IMR-90 (cell line): ENCODE data around the gene RGS17. TPM values are rescaled to one million over a fixed set of nuclear protein-coding genes. Genes with fewer than 3 reads are reported as not detected.

Experiments used
- ATAC-seq: fragments of 200-7000 bp; cut with Tn5 transposase; 2 replicates; pipeline ENCODE4 v1.9.1; 2020; ENCODE audit warnings: low read depth, mild to moderate bottlenecking, moderate library complexity
- BruUV-seq: library from RNA; stranded (reverse); fragments of 400-500 nt; replicated peaks from 2 replicates; lab custom pipeline; 2021; lab: Mats Ljungman, UMichigan
- CTCF ChIA-PET: fragments of 300-600 bp; formaldehyde crosslinking; extraction: SDS; loops from one replicate; lab custom pipeline; 2021; ENCODE audit warnings: antibody characterized with exemption; lab: Yijun Ruan, JAX
- POLR2A ChIA-PET: fragments of 300-600 bp; sonication (Branson Sonifier 250); formaldehyde crosslinking; loops from one replicate; lab custom pipeline; 2022; ENCODE audit warnings: antibody characterized with exemption; ENCODE audit not compliant: unreplicated experiment; lab: Charles Lee
- DNase-seq: peaks from one replicate; pipeline ENCODE4 v3.0.0; 2013
- H2AFZ ChIP-seq: replicated peaks from 2 replicates; pipeline ENCODE3; 2013; ENCODE audit warnings: low read length, mild to moderate bottlenecking; ENCODE audit not compliant: poor library complexity
- H2AK5ac ChIP-seq: 2 replicates; pipeline ENCODE4 v1.6.1; 2013; ENCODE audit warnings: low read depth, low read length, inconsistent platforms
- H2AK9ac ChIP-seq: replicated peaks from 2 replicates; pipeline ENCODE3; 2013; ENCODE audit warnings: mild to moderate bottlenecking, low read depth, low read length, moderate library complexity; ENCODE audit not compliant: poor library complexity
- H2BK120ac ChIP-seq: 2 replicates; pipeline ENCODE4 v1.6.1; 2013; ENCODE audit warnings: low read depth, low read length, inconsistent platforms
- H2BK15ac ChIP-seq: 3 replicates; pipeline ENCODE4 v1.6.1; 2013; ENCODE audit warnings: low read depth, low read length, inconsistent platforms
- H2BK20ac ChIP-seq: 2 replicates; pipeline ENCODE4 v1.6.1; 2013; ENCODE audit warnings: low read depth, mild to moderate bottlenecking, inconsistent platforms, low read length, moderate library complexity
- H2BK5ac ChIP-seq: 2 replicates; pipeline ENCODE4 v1.6.1; 2013; ENCODE audit warnings: mild to moderate bottlenecking, low read depth, low read length, inconsistent platforms; ENCODE audit not compliant: poor library complexity, severe bottlenecking
- H3K14ac ChIP-seq: replicated peaks from 2 replicates; pipeline ENCODE4 v1.6.1; 2013; ENCODE audit warnings: low read depth, low read length, inconsistent platforms
- H3K18ac ChIP-seq: 2 replicates; pipeline ENCODE4 v1.6.1; 2013; ENCODE audit warnings: low read depth, low read length, control low read depth
- H3K23ac ChIP-seq: 2 replicates; pipeline ENCODE4 v1.6.1; 2013; ENCODE audit warnings: low read depth, low read length, inconsistent platforms
- H3K27ac ChIP-seq: 2 replicates; pipeline ENCODE4 v1.5.1; 2013; ENCODE audit warnings: mild to moderate bottlenecking, control low read depth, low read length; ENCODE audit not compliant: insufficient read depth
- H3K27me3 ChIP-seq: 2 replicates; pipeline ENCODE4 v1.6.1; 2013; ENCODE audit warnings: low read length; ENCODE audit not compliant: control insufficient read depth, insufficient read depth
- H3K36me3 ChIP-seq: 2 replicates; pipeline ENCODE4 v1.6.1; 2013; ENCODE audit warnings: low read length, mixed read lengths; ENCODE audit not compliant: control insufficient read depth, insufficient read depth
- H3K4ac ChIP-seq: 2 replicates; pipeline ENCODE4 v1.6.1; 2013; ENCODE audit warnings: low read depth, low read length, inconsistent platforms
- H3K4me1 ChIP-seq: 2 replicates; pipeline ENCODE4 v1.6.1; 2013; ENCODE audit warnings: low read length, mixed read lengths; ENCODE audit not compliant: control insufficient read depth, insufficient read depth
- H3K4me2 ChIP-seq: 2 replicates; pipeline ENCODE4 v1.6.1; 2013; ENCODE audit warnings: low read depth, mild to moderate bottlenecking, control low read depth, low read length, moderate library complexity
- H3K4me3 ChIP-seq: 2 replicates; pipeline ENCODE4 v1.5.1; 2013; ENCODE audit warnings: low read depth, mild to moderate bottlenecking, control low read depth, low read length, moderate library complexity; ENCODE audit not compliant: insufficient read depth
- H3K56ac ChIP-seq: 2 replicates; pipeline ENCODE4 v1.6.1; 2013; ENCODE audit warnings: low read length, inconsistent platforms; ENCODE audit not compliant: insufficient read depth; ENCODE audit errors: extremely low read depth
- H3K79me1 ChIP-seq, 2 experiments: 2 replicates each; pipeline ENCODE4 v1.6.1; 2013; ENCODE audit warnings: low read length in 2 of 2, inconsistent platforms in 1 of 2, low read depth in 1 of 2
- H3K9ac ChIP-seq: 2 replicates; pipeline ENCODE4 v1.6.1; 2013; ENCODE audit warnings: low read depth, low read length, control low read depth
- H3K9me1 ChIP-seq: 2 replicates; pipeline ENCODE4 v1.6.1; 2013; ENCODE audit warnings: low read length, inconsistent platforms; ENCODE audit not compliant: insufficient read depth
- H3K9me3 ChIP-seq: 2 replicates; pipeline ENCODE4 v1.6.1; 2013; ENCODE audit warnings: low read length; ENCODE audit not compliant: control insufficient read depth, insufficient read depth
- H4K20me1 ChIP-seq: 2 replicates; pipeline ENCODE4 v1.6.1; 2013; ENCODE audit warnings: low read length, inconsistent platforms; ENCODE audit not compliant: insufficient read depth
- H4K5ac ChIP-seq: 2 replicates; pipeline ENCODE4 v1.6.1; 2013; ENCODE audit warnings: mild to moderate bottlenecking, low read depth, low read length, control low read depth
- H4K8ac ChIP-seq, 2 experiments: 2 replicates each; pipeline ENCODE4 v1.6.1; 2013; ENCODE audit warnings: low read depth in 2 of 2, low read length in 2 of 2, control low read depth in 1 of 2, inconsistent platforms in 1 of 2
- H4K91ac ChIP-seq: 2 replicates; pipeline ENCODE4 v1.6.1; 2013; ENCODE audit warnings: low read depth, low read length, inconsistent platforms; ENCODE audit not compliant: insufficient read depth
- CEBPB ChIP-seq: IDR thresholded peaks from 2 replicates; pipeline ENCODE4 v1.6.1; 2012; ENCODE audit warnings: low read depth, low read length, improper control_type of control experiment
- FOS ChIP-seq: fragments of 150-350 bp; IDR thresholded peaks from 2 replicates; pipeline ENCODE4 v1.6.1; 2016; ENCODE audit warnings: low read depth, low read length
- USF2 ChIP-seq: fragments of 150-350 bp; IDR thresholded peaks from 2 replicates; pipeline ENCODE4 v1.6.1; 2017; ENCODE audit warnings: mild to moderate bottlenecking, antibody characterized with exemption, low read length, low read depth
- WGBS, 2 experiments: methylation state at CpG; one replicate each; pipeline versions ENCODE4 v1.1.5 to v1.1.7; 2013; ENCODE audit warnings: missing lambda C conversion rate in 2 of 2; ENCODE audit not compliant: insufficient read length in 1 of 2; ENCODE audit errors: extremely low coverage in 2 of 2; 5-methylcytosine and 5-hydroxymethylcytosine counted together
- dilution Hi-C: fragments of 300-500 bp; cut with HindIII; formaldehyde crosslinking; loops from one replicate; pipeline ENCODE4 v1.14.3; 2018; ENCODE audit warnings: low sequenced_read_pairs; ENCODE audit not compliant: unreplicated experiment
- in situ Hi-C: fragments of 300-500 bp; cut with MboI; formaldehyde crosslinking; loops from 3 replicates; pipeline ENCODE4 v1.14.3; 2019; ENCODE audit warnings: low sequenced_read_pairs, inconsistent platforms, mixed read lengths
- intact Hi-C: fragments of 100-400 bp; cut with micrococcal nuclease; formaldehyde crosslinking; loops from 2 replicates; pipeline ENCODE4 v1.10.0; 2022
- polyA plus RNA-seq, 3 experiments: library from polyadenylated mRNA; depleted of rRNA; stranded (reverse); fragments of >200 nt; gene quantifications; 2 replicates each; pipeline ENCODE4 v1.2.3, GENCODE V29; 2012; ENCODE audit warnings: low replicate concordance in 1 of 3
- total RNA-seq: library from RNA; depleted of rRNA; stranded (reverse); fragments of >200 nt; gene quantifications from 2 replicates; pipeline ENCODE4 v1.2.3, GENCODE V29; 2012

Gene RGS17
- total and polyA plus RNA-seq, 2 of the 4 experiments (the other 2 are of a cell fraction) = 0.75 to 1.4 TPM

- Histone ChIP-seq H3K9ac (no peak overlapping the region), H3K56ac (no peak overlapping the region), H4K20me1 (no peaks in the 10 kb centered on the region), H4K91ac (no peak overlapping the region), H4K5ac (0 out of 2 replicates have a peak overlapping the region, but pooled peaks have one; percentile 25), H2BK20ac (no peak overlapping the region), H2AK5ac (no peak overlapping the region; the same call in 1 of the 2 replicates), H2BK120ac (peak overlapping the region; percentile 59; the same call in 1 of the 2 replicates), H3K4ac (no peak overlapping the region), H3K9me1 (no peaks in the 10 kb centered on the region; the same call in 1 of the 2 replicates), H2BK5ac (no peak overlapping the region), H3K4me3 (no peak overlapping the region), H3K14ac (no peak overlapping the region), H2AFZ (no peak overlapping the region), H3K4me1 (peaks cover 2% of the 10 kb centered on the region; the same call in 1 of the 2 replicates), H3K9me3 (no peaks in the 10 kb centered on the region), H4K8ac (no peak overlapping the region; a peak in 1 of 4 replicates), H2BK15ac (no peak overlapping the region), H3K4me2 (peak overlapping the region; percentile 73), H3K23ac (no peak overlapping the region), H2AK9ac (no peak overlapping the region), H3K27ac (no peak overlapping the region), H3K36me3 (no peaks in the 10 kb centered on the region), H3K18ac (peak overlapping the region; percentile 50; the same call in 1 of the 2 replicates), H3K27me3 (no peaks in the 10 kb centered on the region), H3K79me1 (no peaks in the 10 kb centered on the region)
- no TSS peak for BruUV-seq
- POLR2A ChIA-PET = no interaction called here
- DNase-seq (peak; percentile 69), ATAC-seq (peak; percentile 88)
- WGBS, 2 experiments = no CpG with 5 or more reads among the region's 3 CpGs
- peak; percentile 26; the same call in 1 of the 2 replicates for TF ChIP-seq FOS
- no peak for TF ChIP-seq USF2
- peak; percentile 66 for TF ChIP-seq CEBPB
- in situ Hi-C loops (no loop called here), dilution Hi-C loops (no loop called here), intact Hi-C loops (no loop called here)
- CTCF ChIA-PET = no interaction called here
Observed at GRCh38 chr6:153084393-153084792, 46.7 kb downstream of the RGS17 start.
